HepG2 (cell line): ENCODE data around the gene IFNLR1. TPM values are rescaled to one million over a fixed set of nuclear protein-coding genes. Genes with fewer than 3 reads are reported as not detected.

Experiments
- MED8 ChIP-seq: sonication (generic); formaldehyde crosslinking; IDR thresholded peaks from 2 replicates; pipeline ENCODE4 v1.8.1; 2023; ENCODE audit warnings: mild to moderate bottlenecking, missing genetic modification reagents; ENCODE audit not compliant: insufficient replicate concordance
- MEIS2 ChIP-seq: sonication (generic); formaldehyde crosslinking; IDR thresholded peaks from 2 replicates; pipeline ENCODE4 v1.9.0; 2021; ENCODE audit warnings: mild to moderate bottlenecking, missing genetic modification reagents
- NFYB ChIP-seq: sonication (generic); formaldehyde crosslinking; IDR thresholded peaks from 2 replicates; pipeline ENCODE4 v1.4.0; 2020; ENCODE audit warnings: missing genetic modification reagents
- PITX1 ChIP-seq: sonication (generic); formaldehyde crosslinking; IDR thresholded peaks from 2 replicates; pipeline ENCODE4 v1.5.1; 2020; ENCODE audit warnings: mild to moderate bottlenecking, missing genetic modification reagents
- POLR2G ChIP-seq: fragments of 200-400 bp; formaldehyde crosslinking; IDR thresholded peaks from 2 replicates; pipeline ENCODE4 v1.6.1; 2018; ENCODE audit warnings: mild to moderate bottlenecking, low read depth, low read length, moderate library complexity
- RARA ChIP-seq: IDR thresholded peaks from 2 replicates; pipeline ENCODE4 v1.6.1; 2016; ENCODE audit warnings: missing genetic modification reagents, missing compliant biosample characterization
- RFX3 ChIP-seq: IDR thresholded peaks from 2 replicates; pipeline ENCODE4 v1.6.1; 2016; ENCODE audit warnings: missing biosample characterization, missing genetic modification reagents
- SAFB2 ChIP-seq: sonication (generic); formaldehyde crosslinking; IDR thresholded peaks from 2 replicates; pipeline ENCODE4 v1.5.1; 2020; ENCODE audit warnings: missing genetic modification reagents, low read depth, mild to moderate bottlenecking, borderline replicate concordance
- SMAD3 ChIP-seq: sonication (generic); formaldehyde crosslinking; IDR thresholded peaks from 2 replicates; pipeline ENCODE4 v1.4.0; 2020; ENCODE audit warnings: missing genetic modification reagents
- SNAI1 ChIP-seq: sonication (generic); formaldehyde crosslinking; IDR thresholded peaks from 2 replicates; pipeline ENCODE4 v1.5.0; 2020; ENCODE audit warnings: mild to moderate bottlenecking, missing genetic modification reagents, borderline replicate concordance
- SPEN ChIP-seq: sonication (generic); formaldehyde crosslinking; IDR thresholded peaks from 2 replicates; pipeline ENCODE4 v1.5.1; 2020; ENCODE audit warnings: low read depth, mild to moderate bottlenecking, missing genetic modification reagents
- ZNF230 ChIP-seq: sonication (generic); formaldehyde crosslinking; IDR thresholded peaks from 2 replicates; pipeline ENCODE4 v1.4.0; 2020; ENCODE audit warnings: mild to moderate bottlenecking, missing genetic modification reagents
- ZNF3 ChIP-seq: IDR thresholded peaks from 2 replicates; pipeline ENCODE4 v1.7.0; 2017; ENCODE audit warnings: inconsistent platforms
- ZNF33A ChIP-seq: sonication (generic); formaldehyde crosslinking; IDR thresholded peaks from 2 replicates; pipeline ENCODE4 v1.5.1; 2020; ENCODE audit warnings: missing genetic modification reagents, mild to moderate bottlenecking, moderate library complexity, borderline replicate concordance
- ZNF430 ChIP-seq: sonication (generic); formaldehyde crosslinking; IDR thresholded peaks from 2 replicates; pipeline ENCODE4 v1.9.0; 2021; ENCODE audit warnings: mild to moderate bottlenecking, missing genetic modification reagents
- ZNF547 ChIP-seq: sonication (generic); formaldehyde crosslinking; IDR thresholded peaks from 2 replicates; pipeline ENCODE4 v1.5.1; 2020; ENCODE audit warnings: mild to moderate bottlenecking, missing genetic modification reagents
- ZNF558 ChIP-seq: sonication (generic); formaldehyde crosslinking; IDR thresholded peaks from 2 replicates; pipeline ENCODE4 v1.9.0; 2022; ENCODE audit warnings: mild to moderate bottlenecking, missing genetic modification reagents, borderline replicate concordance
- ZNF816 ChIP-seq: sonication (generic); formaldehyde crosslinking; IDR thresholded peaks from 2 replicates; pipeline ENCODE4 v1.8.0; 2022; ENCODE audit warnings: missing genetic modification reagents, mild to moderate bottlenecking, borderline replicate concordance
- polyA plus RNA-seq, 8 experiments: library from polyadenylated mRNA; depleted of rRNA in 3 of 8; stranded (reverse) in 7 of 8; unstranded in 1 of 8; fragments of >200 nt; fragmentation: Illumina TruSeq in 4 of 8; extraction: Trizol in 4 of 8; gene quantifications; 2 replicates each; pipeline versions ENCODE4 v1.2.1 to v1.2.3, GENCODE V29; 2011 to 2016; ENCODE audit warnings: low read depth in 4 of 8, missing spikeins in 1 of 8, mixed read lengths in 1 of 8; ENCODE audit not compliant: insufficient read depth in 1 of 8
- total RNA-seq, 5 experiments: library from RNA; depleted of rRNA; stranded (reverse); fragments of >200 nt; fragmentation: Illumina TruSeq; extraction: Trizol; gene quantifications; 2 replicates each; pipeline ENCODE4 v1.2.3, GENCODE V29; 2016; ENCODE audit warnings: low read depth in 1 of 5
- TF ChIP-seq, protein P1 (sequence below): sonication (generic); formaldehyde crosslinking; IDR thresholded peaks from 2 replicates; pipeline ENCODE4 v1.5.0; 2020; ENCODE audit warnings: mild to moderate bottlenecking, missing genetic modification reagents, borderline replicate concordance
- TF ChIP-seq, protein P2 (sequence below): sonication (generic); formaldehyde crosslinking; IDR thresholded peaks from 2 replicates; pipeline ENCODE4 v1.4.0; 2020; ENCODE audit warnings: mild to moderate bottlenecking, missing genetic modification reagents
- TF ChIP-seq, protein P3 (sequence below): sonication (generic); formaldehyde crosslinking; IDR thresholded peaks from 2 replicates; pipeline ENCODE4 v1.5.1; 2020; ENCODE audit warnings: missing genetic modification reagents, mild to moderate bottlenecking, borderline replicate concordance

IFNLR1 gene
- total and polyA plus RNA-seq, 2 of the 13 experiments (the other 11 are each of a cell fraction or from before 2014, with no cell fraction given), result 3.8 to 8.5 TPM

DNA sequence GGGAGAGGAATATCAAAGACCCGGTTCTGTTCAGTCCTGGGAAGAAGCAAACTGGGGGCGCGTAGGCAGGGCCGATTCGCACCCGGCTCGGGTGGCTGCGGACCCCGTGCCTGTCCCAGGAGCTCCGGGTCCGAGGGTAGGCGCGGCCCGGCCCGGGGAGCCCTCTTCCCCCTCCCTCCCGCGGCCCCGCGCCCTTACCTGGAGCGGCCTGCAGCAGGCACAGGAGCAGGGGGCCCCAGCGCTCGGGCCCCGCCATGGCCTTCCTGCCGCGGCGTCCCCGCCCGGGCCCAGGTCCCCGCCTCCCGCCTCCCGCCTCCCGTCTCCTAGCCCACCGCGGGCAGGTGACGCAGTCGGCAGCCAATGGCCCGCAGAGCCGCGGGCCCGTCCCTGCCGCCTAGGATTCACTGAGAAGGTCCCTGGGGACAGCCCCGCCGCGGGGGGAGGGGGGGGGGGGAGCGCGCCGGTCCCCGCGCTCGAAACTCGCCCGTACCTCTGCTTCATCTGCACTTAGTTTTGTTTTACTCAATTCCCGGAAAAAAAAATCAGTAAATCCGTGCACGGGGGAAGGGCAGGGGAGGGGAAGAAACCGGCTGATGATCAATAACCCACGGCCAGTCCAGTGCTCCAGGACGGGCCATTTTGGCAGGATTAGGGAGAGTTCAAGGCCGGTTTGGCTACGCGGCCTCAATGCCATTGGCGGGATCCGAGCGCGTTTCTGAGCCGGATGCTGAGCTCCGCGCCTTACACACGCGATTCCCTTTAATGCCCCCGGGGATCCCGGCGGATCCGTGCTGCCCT lies at the start of gene IFNLR1 (continued):
- TF ChIP-seq, protein P1, sequence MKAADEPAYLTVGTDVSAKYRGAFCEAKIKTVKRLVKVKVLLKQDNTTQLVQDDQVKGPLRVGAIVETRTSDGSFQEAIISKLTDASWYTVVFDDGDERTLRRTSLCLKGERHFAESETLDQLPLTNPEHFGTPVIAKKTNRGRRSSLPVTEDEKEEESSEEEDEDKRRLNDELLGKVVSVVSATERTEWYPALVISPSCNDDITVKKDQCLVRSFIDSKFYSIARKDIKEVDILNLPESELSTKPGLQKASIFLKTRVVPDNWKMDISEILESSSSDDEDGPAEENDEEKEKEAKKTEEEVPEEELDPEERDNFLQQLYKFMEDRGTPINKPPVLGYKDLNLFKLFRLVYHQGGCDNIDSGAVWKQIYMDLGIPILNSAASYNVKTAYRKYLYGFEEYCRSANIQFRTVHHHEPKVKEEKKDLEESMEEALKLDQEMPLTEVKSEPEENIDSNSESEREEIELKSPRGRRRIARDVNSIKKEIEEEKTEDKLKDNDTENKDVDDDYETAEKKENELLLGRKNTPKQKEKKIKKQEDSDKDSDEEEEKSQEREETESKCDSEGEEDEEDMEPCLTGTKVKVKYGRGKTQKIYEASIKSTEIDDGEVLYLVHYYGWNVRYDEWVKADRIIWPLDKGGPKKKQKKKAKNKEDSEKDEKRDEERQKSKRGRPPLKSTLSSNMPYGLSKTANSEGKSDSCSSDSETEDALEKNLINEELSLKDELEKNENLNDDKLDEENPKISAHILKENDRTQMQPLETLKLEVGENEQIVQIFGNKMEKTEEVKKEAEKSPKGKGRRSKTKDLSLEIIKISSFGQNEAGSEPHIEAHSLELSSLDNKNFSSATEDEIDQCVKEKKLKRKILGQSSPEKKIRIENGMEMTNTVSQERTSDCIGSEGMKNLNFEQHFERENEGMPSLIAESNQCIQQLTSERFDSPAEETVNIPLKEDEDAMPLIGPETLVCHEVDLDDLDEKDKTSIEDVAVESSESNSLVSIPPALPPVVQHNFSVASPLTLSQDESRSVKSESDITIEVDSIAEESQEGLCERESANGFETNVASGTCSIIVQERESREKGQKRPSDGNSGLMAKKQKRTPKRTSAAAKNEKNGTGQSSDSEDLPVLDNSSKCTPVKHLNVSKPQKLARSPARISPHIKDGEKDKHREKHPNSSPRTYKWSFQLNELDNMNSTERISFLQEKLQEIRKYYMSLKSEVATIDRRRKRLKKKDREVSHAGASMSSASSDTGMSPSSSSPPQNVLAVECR (CRISPR knock-in tag), result peak; percentile 63; the same call in 1 of the 2 replicates
- TF ChIP-seq PITX1 (CRISPR knock-in tag), result peak; percentile 82; the same call in 1 of the 2 replicates
- peak; percentile 46; the same call in 1 of the 2 replicates for TF ChIP-seq SAFB2
- TF ChIP-seq ZNF816, result no peak
- TF ChIP-seq SMAD3, result peak; percentile 28; the same call in 1 of the 2 replicates
- no peak for TF ChIP-seq SNAI1 (CRISPR knock-in tag)
- peak; percentile 15 for TF ChIP-seq MED8 (CRISPR knock-in tag)
- TF ChIP-seq MEIS2 (CRISPR knock-in tag), result no peak
- TF ChIP-seq, protein P2, sequence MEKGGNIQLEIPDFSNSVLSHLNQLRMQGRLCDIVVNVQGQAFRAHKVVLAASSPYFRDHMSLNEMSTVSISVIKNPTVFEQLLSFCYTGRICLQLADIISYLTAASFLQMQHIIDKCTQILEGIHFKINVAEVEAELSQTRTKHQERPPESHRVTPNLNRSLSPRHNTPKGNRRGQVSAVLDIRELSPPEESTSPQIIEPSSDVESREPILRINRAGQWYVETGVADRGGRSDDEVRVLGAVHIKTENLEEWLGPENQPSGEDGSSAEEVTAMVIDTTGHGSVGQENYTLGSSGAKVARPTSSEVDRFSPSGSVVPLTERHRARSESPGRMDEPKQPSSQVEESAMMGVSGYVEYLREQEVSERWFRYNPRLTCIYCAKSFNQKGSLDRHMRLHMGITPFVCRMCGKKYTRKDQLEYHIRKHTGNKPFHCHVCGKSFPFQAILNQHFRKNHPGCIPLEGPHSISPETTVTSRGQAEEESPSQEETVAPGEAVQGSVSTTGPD, result peak; percentile 68; the same call in 1 of the 2 replicates
- TF ChIP-seq ZNF547 (CRISPR knock-in tag), result peak; percentile 50; the same call in 1 of the 2 replicates
- no peak for TF ChIP-seq RFX3 (CRISPR knock-in tag)
- 0 out of 2 replicates have a peak, but pooled peaks have one; percentile 26 for TF ChIP-seq ZNF230 (CRISPR knock-in tag)
- peak; percentile 46; the same call in 1 of the 2 replicates for TF ChIP-seq ZNF430 (CRISPR knock-in tag)
- TF ChIP-seq ZNF3 (CRISPR knock-in tag), result peak; percentile 20; the same call in 1 of the 2 replicates
- TF ChIP-seq ZNF558 (CRISPR knock-in tag), result peak; percentile 33; the same call in 1 of the 2 replicates
- TF ChIP-seq NFYB, result peak; percentile 21; the same call in 1 of the 2 replicates
- TF ChIP-seq POLR2G, result peak; percentile 43; the same call in 1 of the 2 replicates
- no peak for TF ChIP-seq ZNF33A
- TF ChIP-seq RARA, result peak; percentile 75
- TF ChIP-seq, protein P3, sequence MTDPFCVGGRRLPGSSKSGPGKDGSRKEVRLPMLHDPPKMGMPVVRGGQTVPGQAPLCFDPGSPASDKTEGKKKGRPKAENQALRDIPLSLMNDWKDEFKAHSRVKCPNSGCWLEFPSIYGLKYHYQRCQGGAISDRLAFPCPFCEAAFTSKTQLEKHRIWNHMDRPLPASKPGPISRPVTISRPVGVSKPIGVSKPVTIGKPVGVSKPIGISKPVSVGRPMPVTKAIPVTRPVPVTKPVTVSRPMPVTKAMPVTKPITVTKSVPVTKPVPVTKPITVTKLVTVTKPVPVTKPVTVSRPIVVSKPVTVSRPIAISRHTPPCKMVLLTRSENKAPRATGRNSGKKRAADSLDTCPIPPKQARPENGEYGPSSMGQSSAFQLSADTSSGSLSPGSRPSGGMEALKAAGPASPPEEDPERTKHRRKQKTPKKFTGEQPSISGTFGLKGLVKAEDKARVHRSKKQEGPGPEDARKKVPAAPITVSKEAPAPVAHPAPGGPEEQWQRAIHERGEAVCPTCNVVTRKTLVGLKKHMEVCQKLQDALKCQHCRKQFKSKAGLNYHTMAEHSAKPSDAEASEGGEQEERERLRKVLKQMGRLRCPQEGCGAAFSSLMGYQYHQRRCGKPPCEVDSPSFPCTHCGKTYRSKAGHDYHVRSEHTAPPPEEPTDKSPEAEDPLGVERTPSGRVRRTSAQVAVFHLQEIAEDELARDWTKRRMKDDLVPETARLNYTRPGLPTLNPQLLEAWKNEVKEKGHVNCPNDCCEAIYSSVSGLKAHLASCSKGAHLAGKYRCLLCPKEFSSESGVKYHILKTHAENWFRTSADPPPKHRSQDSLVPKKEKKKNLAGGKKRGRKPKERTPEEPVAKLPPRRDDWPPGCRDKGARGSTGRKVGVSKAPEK (CRISPR knock-in tag), result peak; percentile 75; the same call in 1 of the 2 replicates
- TF ChIP-seq SPEN (CRISPR knock-in tag), result peak; percentile 44; the same call in 1 of the 2 replicates
